GM12801 (cell line): ENCODE measurements around the gene ZBTB46.

ENCODE experiments used
- CTCF ChIP-seq: IDR thresholded peaks from one replicate; pipeline ENCODE4 v1.5.1; 2011; ENCODE audit warnings: control low read depth; ENCODE audit not compliant: insufficient read length; ENCODE audit errors: extremely low read depth

Gene ZBTB46

DNA sequence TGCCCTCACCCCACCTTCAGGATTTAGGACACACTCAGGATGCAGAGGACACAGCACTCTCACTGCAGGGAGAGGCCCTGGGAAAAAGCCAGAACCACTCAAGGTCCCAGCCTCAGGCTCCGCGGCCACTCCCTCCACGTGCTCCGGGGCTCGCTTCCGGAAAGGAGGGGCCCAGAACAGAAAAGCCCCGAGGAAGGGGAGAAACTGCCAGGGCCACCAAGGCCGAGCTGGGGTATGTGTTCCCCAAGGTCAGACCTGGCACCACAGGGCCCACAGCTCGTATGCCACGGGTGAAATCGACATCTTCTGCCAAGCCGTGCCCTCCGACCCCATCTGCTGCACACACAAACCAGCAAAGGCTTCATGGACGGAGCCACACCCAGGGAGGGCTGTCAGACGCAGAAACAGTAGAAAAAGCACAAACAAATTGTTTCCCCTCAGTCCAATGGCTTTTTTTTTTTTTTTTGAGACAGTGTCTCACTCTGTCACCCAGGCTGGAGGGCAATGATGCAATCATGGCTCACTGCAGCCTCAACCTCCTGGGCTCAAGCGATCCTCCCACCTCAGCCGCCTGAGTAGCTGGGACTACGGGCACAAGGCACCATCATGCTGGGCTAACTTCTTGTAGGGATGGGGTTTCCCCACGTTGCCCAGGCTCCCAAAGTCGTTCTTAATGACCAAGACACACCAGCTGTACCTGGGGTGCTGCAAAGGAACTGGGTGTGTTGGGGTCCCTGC lies 58.1 kb downstream of the ZBTB46 start:
- TF ChIP-seq CTCF = no peak

DNA sequence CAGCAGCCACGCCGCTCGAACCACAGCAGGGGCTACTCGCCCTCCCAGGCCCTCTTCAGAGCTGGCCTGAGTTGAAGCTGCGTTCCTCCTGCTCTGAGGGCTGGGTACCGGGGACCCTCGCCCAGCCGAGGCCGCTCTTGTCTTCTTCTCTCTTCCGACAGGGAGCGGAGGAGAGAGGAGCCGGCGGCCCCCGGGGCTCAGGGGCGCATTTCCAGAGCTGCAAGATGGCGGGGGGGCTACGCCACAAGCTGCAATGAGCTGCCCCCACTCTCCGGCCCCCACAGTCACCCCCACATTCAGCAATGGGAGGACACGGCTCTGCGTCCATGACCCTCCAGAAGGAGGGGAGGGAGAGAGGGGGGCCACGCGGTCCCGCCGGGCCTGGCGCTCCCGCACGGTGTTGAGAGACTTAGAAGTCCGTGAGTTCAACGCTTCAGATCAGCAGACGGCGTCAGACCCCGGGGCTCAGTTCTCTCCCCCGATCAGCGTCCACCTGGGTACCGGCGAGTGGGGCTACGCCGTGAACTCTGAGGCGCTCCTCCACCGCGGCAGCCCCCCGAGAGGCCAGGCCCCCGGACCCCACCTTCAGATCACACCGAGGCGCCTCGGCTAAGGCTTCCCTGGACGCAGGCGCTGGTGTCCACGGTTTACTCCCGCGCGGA lies 59.9 kb downstream of the ZBTB46 start:
- no peak for TF ChIP-seq CTCF

DNA sequence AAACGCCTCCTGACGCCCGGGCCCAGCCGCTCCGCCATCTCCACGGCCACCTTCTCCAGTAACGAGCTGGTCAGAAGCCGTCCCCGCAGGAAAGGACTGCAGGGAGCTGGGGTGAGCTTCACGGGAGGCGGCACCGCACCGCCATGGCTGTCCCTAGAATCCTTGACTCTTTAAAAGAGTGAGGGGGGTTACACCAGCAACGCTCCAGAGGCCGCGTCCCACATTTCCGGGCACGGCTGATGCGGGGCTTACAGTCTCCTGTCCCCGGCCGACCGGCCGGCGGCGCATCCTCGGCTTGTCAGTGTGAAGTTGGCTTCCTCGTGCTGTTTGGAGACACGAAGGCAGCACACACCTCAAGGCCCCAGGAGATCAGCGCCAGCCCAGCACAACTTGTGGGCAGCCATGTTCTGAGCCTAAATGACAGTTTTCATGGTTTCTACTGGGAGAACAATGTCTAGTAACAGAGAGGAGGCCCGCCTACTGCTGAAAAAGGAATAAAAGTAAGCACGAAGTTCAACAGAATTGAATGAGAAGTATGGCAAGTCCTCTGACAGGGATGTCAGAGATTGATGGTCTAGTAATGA lies 61.1 kb downstream of the ZBTB46 start:
- no peak for TF ChIP-seq CTCF

GRCh38 chr20:63768591-63769515 lies 62.2 kb downstream of the ZBTB46 start:
- no peak for TF ChIP-seq CTCF

GRCh38 chr20:63767886-63768285 lies 63.2 kb downstream of the ZBTB46 start:
- no peak for TF ChIP-seq CTCF

DNA sequence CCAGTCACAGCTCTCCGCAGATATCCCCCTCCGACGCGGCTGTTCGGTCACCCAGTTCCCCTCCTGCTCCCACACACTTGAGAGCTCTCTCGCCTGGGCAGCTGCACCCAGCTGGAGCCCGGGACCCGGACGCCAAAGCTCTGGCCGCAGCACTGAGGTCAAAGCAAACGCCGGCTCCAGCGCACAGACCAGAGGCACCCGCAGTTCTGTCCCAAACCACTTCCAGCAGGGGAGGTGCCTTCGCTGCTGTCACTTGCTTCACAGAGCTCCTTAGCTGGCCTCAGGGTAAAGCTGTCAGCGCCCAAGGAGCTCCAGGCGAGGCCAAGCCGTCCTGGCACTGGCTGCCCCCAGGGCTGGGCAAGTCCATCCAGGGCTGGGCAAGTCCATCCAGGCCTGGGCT lies 63.6 kb downstream of the ZBTB46 start:
- TF ChIP-seq CTCF = no peak
